ENCODE results near the gene IFT80.
A peak's percentile ranks its signal among the peaks of the same experiment; 100 is the strongest.

Gene IFT80

DNA sequence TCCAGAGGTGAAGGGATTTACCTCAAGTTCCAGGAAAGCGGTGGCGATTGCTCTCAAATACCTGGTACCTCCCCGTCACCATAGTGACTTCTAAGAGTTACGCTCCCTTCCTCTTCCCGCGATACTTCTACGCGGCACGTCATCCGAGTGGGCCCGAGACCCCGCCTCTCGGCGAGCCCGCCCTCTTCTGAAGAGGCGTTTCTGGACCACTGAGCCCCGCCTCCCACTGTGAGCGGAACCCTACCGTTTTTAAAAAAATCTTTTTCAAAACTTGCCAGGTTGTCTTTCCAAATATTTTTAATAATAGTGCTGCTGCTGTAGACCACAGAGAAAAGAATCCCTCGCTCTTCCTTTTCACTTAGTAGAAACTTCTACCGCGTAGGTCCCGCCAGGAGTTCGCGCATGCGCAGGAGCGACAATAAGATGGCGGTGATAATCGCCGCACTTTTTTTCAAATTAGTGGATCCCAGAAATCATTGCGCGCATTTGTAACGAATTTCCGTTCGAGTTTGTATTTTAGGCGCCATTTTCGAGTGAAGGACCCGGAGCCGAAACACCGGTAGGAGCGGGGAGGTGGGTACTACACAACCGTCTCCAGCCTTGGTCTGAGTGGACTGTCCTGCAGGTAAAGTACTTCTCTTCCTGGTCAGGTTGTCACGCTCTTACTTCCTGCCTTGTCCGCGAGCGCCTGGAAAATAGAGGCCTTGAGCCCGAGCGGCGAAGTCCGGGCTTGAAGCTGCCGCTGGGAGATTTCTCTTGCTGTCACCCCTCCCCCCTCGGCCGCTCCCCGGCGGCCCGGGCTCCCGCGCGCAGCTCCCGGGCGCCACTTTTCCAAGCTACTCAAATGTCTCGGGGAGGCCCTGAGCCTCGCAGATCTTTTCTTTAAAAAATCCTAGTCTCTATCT lies at the start of gene IFT80, which contains the start of gene SMC4:
Gene IFT80 (minus strand): TSS at position 101 of the 905 bp plus-strand sequence. CDS start 14,625 bp downstream, outside the sequence.
Gene SMC4 (plus strand): TSS at position 526 of the 905 bp plus-strand sequence. CDS start 1,177 bp downstream, outside the sequence.
- DNase-seq, result peak; percentile 69 to 71

DNA sequence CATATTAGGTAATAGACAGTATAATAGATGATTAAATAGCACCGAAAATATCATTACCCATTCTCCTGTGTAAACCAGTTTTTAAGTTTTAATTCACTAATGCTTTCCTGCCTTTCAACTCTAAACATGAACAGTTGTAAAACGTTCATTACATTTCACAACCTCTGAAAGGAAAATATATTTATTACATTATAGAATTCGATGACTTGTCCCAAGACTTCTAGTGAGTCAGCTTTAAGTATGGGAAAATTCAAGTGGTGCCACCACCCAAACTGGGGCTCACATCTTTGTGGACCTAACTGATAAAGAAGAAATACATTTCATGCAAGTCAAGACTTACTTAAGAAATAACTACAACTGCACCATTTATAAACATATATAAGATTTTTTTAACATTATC lies 48.5 kb upstream of the IFT80 start:
- DNase-seq, result no peak

DNA sequence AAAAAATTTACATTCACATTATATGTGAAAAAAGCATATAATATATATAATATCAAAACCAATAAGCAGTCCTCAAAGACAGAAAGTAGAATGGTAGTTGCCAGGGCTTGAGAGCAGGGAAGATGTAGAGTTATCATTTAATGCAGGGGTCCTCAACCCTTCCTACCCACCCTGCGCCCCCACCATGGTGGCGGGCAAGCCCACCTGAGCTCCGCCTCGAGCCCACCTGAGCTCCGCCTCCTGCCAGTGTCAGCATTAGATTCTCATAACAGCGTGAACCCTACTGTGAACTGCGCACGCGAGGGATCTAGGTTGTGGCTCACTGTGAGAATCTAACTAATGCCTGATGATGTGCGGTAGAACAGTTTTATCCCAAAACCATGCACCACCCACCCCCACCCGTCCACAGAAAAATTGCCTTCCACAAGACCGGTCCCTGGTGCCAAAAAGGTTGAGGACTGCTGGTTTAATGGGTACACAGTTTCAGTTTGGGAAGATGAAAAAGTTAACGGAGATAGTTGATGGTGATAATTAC lies 47.6 kb upstream of the IFT80 start:
- no peak for DNase-seq

DNA sequence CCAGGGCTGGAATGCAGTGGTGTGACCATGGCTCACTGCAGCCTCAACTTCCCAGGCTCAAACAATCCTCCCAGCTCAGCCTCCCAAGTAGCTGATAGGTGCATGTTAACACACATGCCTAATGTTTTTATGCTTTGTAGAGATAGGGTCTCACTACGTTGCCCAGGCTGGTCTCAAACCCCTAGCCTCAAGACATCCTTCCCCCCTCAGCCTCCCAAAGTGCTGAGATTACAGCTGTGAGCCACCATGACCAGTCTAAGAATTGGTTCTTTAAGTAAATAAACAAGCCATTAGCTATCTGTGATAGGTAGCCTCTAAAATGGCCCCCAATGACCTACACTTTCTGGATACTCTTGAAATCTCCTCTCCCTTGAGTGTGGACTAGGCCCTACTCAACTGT lies 46.8 kb upstream of the IFT80 start:
- DNase-seq, result no peak

DNA sequence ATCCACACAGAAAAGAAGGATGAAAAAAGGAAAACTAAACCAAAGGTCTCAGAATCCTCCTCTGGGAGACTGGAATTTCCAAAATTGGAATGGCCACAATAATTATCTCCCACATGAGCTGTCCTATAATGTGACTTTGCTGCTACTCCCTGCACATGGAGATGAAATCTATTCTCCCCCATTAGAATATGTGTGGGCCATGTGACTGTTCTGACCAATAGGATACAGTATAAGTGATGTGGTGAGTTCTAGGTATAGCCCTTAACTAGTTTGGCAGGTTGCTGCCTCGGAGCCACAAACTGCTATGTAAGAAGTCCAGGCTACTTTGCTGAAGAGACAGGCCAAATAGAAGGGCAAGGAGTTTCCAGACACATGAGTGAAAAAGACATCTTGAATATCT lies 45.4 kb upstream of the IFT80 start:
- DNase-seq, result no peak

DNA sequence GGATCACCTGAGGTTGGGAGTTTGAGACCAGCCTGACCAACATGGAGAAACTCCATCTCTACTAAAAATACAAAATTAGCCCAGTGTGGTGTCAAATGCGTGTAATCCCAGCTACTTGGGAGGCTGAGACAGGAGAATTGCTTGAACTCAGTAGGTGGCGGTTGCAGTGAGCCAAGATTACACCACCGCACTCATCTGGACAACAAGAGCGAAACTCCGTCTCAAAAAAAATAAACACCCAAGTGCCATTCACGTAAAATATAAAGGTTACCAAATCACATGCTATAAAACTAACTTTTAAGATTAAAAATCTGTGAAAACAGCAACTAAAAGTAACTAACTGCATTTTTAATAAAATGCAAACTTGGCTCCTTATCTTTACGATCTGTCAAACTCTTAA lies 41.7 kb upstream of the IFT80 start:
- DNase-seq, result no peak

DNA sequence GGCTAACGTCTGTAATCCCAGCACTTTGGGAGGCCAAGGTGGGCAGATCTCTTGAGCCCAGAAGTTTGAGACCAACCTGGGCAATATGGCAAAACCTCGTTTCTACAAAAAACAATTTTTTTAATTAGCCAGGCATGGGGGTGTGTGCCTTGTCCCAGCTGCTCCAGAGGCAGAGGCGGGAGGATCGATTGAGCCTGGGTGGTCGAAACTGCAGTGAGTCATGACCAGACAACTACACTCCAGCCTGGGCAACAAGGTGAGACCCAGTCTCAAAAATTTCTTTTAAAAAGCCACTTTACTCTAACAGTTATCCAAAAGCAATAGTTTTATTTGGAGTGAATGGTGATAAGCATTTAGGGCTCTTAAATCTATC lies 38.0 kb upstream of the IFT80 start:
- no peak for DNase-seq

DNA sequence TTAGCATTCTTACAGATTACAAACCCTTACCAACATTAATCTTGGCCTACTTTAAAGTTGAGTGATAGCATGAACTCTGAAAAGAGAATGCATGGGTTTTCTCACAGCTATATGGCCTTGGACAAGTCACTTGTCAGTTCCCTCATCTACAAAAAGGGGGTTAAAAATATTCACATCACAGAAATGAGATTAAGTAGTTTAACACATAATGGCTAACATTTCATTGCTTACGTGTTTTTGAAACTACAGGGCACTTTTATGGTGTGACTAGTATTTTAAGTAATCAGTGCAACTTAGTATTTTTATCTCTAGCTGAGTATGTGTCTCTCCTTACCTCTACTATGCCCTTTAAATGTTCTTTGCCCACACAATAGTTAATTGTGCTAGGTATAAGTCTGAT lies 36.7 kb upstream of the IFT80 start:
- DNase-seq, result no peak

DNA sequence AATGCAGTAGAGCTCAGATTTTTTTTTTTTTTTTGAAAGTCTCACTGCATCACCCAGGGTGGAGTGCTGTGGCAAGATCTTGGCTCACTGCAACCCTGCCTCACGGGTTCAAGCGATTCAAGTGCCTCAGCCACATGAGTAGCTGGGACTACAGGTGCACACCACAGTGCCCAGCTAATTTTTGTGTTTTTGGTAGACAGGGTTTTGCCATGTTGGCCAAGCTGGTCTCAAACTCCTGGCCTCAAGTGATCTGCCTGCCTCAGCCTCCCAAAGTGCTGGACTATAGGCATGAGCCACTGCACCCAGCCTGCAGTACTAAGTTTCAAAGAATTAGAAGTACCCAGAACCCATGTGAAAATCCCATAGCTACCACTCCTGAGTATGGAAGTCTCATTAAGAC lies 36.1 kb upstream of the IFT80 start:
- DNase-seq, result no peak

DNA sequence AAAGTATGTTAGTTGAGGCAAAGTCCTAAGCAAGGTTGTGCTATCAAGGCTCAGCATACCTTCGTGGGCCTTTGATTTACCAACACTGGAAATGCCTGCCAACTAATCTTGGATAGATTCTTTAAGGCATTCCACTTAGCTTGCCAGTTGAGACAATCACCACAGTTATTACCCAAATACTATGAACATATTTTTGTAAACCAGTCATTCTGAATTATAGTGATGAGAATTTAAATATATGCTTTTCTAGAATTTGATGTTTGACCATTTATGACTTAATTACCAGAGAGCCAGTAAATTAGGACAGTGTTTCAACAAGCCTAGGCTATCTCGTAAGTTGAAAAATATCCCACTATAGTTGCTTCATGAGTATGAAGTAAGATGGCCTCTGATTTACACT lies 35.0 kb upstream of the IFT80 start:
- no peak for DNase-seq

DNA sequence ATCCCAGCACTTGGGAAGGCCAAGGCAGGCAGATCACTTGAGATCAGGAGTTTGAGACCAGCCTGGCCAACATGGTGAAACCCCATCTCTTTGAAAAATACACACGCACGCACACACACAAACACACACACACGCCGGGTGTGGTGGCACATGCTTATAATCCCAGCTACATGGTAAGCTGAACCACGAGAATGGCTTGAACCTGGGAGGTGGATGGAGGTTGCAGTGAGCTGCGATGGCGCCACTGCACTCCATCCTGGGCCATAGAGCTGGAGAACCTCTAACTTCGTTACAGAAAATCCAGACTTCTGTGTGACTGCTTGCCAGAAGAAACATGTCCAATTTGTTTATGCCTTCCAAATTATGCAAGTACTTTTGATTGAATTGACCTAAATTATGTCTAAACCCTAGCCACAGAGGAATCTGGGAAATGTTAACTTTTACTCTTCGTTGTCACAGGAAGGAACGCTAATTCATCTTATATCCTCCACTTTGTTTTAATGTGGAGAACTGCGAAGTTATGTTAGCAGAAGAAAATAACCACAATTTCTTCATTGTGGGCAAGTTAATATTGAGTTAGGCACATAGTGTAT lies 28.9 kb upstream of the IFT80 start:
- no peak for DNase-seq

DNA sequence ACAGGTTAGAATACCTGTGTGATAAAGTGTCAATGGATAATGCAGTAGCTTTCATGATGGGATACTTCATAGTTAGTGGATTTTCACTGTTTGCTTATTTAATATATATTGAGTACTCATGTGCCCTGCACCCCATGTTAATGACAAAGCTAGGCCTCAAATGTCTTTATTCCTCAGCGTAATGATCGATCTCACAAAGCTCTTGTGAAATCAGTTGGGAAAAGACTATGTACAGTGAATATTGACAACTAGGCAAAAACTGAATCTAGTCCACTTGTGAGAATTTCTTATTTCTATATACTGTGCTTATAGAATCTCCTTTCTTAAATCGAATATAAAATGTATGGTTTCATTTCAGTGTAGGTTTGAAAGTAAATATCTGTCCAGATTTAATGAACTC lies 18.3 kb upstream of the IFT80 start:
- no peak for DNase-seq

DNA sequence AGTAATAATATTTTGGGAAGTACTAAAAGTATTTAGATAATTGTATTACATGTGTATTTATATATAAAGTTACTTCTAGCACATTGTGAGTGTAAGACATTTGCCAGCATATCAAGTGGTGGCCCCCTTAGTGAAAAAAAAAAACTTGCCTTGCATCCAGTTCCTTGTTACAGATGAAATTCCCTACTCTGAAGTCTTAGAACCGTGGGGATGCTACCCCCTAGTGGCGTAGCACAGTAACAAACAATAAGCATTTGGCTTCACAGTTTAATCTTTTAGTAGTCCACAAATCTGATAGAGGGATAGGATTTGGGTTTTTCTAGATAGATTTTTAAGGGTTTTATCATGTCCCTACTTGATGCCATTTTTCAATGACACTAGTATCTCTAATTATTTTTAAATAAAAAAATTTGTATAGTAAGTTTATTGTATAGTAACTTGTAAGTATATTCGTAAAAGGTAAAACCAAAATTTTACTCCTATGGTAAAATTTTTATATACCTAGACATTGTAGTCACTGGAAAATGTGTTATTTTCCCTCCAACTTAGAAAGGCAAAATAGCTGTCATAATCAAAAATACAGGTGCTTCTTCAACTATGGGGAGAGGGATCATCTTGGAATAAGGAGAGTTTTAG lies 14.7 kb upstream of the IFT80 start:
- peak; percentile 83 to 84 for DNase-seq

DNA sequence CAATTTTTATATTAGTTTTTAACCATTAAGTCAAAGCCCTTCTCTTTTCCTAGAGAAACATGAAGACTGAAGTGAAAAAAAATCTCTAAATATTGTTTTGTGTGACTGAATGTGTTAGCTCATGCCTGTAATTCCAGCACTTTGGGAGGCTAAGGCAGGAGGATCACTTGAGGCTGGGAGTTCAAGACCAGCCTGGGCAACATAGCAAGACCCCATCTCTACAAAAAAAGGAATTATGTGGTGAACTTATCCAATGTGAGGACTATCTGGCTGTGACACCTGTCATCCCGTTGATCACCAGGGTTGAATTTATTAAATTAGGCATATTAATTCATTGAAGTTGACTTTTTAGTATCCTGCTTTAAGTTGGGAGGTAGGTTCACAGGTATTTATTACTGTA lies 13.5 kb upstream of the IFT80 start:
- no peak for DNase-seq

DNA sequence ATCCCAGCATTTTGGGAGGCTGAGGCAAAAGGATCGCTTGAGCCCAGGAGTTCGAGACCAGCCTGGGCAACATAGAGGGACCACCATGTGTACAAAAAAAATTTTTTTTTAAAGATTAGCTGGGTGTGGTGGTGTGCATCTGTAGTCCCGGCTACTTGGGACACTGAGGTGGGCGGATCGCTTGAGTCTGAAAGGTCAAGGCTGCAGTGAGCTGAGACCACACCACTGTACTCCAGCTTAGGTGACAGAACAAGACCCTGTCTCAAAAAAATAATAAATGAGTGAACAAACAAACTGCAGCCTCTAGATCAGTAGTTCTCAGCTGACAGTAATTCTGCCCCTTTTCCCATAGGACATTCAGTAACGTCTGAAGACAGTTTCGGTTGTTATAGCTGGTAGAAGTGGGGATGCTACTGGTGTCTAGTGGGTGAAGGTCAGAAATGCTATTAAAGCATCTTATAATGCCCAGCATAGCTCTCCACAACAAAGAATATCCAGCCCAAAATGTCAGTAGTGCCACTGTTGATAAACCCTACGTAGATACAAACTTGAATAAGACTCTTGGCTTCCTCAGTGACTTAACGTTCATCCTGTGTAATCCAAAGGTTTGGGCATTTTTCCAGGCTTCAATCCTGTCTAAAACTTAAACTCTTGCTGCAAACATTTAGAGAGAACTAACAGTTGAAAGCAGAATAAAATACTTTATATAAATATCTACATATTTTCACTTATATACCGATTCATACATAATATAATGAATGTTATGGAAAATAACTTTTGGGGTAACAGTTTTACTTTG lies 11.0 kb upstream of the IFT80 start:
- DNase-seq, result no peak

DNA sequence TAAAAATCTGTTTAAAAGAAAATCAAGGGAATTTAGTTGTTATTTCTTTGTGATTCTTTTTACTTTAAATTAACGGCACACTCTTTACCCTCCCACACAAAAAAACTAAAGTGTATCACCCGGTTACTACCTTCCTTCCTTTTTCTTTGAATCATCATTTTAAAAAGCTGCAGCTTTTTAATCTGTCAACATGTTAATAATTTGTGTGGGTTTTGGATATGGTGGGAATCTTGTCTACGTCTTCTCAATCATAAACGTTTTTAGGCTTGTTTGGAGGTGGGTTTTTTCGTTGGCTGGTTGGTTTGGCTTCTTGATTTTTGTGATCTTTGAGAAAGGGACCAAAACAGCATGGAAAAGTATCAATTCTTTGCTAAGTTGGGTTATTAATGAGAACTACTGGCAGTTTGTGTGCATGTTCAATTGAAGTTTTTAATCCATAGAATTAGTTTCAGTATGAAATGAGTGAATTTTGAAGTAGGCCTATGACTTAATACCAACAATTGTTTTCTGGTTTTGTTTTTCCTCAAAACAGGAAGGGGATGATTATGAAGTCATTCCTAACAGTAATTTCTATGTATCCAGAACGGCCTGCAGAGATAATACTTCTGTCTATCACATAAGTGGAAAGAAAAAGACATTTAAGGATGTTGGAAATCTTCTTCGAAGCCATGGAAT lies 4.9 kb upstream of the IFT80 start:
- DNase-seq, result no peak

DNA sequence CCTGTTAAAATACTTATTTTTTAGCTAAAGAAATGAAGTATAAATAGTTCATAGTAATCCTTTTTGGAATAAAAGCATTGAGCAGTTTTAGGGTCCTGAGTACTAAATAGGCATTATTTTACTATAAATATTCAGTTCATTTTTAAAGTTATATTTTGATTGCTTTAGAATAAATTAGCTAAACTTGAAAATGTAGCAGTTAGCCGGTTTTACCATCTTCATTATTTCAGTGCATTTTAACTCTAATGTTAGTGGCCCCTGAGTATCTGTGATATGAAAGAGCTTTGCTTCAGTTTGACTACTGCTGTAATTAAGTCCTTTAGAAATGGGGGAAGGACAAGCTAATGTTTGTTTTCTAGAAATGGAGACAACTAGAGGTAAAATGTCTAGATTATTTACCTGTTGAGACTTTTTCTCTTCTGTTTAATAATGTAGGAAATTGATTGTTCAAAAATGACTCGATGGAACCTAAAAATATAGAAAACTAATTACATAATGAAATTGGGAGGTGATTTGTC lies 4.1 kb upstream of the IFT80 start:
- no peak for DNase-seq

DNA sequence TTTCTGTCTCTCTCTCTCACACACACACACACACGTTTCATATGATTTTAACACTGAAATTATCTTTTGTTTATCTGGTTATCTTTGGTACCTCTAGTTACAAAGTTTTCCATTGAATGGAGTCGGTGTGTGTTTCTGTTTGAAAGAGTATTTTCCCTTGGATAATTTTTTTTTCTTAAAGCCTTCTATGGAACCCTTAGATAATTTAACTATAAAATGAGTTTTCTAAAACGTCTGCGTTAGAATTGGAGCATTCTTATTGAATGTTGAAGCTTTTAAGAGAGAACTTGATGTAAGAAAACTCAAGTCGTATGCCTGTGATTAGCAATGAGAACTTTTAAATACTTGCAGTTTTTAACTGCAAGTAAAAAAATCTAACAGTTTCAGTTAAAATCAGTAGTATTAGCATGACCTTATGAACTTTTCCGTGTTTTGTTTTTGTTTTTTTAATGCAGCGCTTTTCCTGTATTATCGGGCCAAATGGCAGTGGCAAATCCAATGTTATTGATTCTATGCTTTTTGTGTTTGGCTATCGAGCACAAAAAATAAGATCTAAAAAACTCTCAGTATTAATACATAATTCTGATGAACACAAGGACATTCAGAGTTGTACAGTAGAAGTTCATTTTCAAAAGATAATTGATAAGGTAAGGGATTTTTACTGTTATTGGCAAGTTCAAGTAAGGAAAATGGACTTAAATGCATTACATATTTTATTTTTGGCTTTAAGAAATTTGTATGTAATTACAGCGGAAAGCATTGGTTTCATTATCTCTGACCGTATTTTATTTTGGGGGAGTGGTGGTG lies 3.4 kb upstream of the IFT80 start:
- no peak for DNase-seq

DNA sequence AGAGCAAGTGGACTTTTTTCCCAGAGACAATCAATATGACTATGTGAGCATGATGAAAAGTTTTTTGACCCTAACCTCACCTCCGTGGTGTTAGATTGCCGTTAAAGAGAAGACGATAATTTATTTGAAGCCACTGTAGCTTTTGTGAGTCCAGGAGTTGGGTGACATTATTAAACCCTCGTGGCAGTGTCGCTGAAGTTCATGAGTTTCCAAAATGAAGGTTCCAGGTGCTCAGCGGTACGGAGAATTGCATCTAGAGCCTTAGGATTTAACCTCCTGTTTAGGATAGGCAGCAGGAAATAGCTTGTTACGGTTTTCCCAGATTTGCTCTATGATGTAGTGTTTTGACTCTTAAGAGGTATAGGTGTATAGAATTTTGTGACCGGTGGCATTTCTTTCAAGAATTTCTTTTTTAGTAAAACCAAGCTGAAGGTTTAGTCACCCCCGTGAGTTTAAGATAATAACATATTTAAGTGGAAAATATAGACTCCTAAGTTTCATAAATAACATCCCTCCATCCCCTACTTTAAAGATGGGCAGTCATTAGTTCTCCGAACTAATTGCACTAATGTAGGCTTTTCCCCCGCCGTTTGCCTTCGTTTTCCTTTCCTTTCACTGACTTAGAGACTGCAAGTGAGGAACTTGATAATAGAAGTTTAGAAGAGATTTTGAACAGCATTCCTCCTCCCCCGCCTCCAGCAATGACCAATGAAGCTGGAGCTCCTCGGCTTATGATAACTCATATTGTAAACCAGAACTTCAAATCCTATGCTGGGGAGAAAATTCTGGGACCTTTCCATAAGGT lies 2.5 kb upstream of the IFT80 start:
- no peak for DNase-seq

DNA sequence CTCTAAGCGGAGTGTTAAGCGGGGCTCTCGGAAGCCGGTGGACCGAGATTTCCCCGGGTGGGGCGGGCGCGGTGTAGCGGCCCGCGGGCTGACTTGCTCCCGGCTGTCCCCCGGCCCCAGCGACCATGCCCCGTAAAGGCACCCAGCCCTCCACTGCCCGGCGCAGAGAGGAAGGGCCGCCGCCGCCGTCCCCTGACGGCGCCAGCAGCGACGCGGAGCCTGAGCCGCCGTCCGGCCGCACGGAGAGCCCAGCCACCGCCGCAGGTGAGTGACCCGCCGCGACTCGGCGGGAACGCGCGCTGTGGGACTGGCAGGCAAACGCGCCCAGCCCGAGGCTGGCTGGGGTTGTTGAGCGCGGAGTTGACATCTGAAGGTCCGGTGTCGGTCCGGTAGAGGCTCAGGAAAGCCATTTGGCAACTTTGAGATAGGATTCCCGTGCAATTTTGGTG lies 1.7 kb upstream of the IFT80 start:
- no peak for DNase-seq

Data from AML-193 (cell line).